SKM-1 (cell line): ENCODE measurements around the gene NFAM1.

Source experiments
- DNase-seq: peaks from one replicate; lab custom pipeline; 2025; ENCODE audit not compliant: unreplicated experiment; lab: John Stamatoyannopoulos, UW

NFAM1 gene

DNA sequence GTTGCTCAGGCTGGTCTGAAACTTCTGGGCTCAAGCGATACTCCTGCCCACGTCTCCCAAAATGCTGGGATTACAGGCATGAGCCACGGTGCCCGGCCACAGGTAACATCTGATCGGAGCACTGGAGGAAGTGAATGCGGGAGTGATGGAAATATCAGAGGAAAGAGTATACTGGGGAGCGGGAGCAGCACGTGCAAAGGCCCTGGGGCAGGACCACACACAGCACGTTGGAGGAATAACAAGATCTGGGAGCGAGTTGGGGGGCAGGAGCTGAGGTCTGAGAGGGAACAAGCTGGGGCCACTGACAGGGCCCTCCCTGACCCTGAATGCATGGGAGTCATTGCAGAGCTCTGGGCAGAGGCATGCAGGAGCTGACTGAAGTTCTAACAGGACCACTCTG, 70.7 kb downstream of the NFAM1 start:
- no peak for DNase-seq

DNA sequence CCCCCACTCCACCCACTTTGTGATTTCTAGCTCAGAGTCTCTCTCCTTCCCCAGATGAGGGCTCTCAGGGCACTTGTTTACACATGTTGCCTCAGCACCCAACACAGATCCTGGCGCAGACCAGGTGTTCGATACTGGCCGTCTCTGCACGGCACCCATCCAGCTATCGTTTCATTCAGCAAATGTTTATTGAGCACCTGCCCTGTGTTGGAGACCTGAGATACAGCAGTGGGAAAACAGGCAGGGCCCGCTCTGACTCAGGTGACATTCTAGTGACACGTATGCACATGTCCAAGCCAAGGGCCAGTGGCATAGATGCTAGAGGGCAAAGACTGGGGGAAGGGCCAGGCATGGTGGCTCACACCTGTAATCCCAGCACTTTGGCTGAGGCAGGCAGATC, 71.9 kb downstream of the NFAM1 start:
- DNase-seq, result no peak

DNA sequence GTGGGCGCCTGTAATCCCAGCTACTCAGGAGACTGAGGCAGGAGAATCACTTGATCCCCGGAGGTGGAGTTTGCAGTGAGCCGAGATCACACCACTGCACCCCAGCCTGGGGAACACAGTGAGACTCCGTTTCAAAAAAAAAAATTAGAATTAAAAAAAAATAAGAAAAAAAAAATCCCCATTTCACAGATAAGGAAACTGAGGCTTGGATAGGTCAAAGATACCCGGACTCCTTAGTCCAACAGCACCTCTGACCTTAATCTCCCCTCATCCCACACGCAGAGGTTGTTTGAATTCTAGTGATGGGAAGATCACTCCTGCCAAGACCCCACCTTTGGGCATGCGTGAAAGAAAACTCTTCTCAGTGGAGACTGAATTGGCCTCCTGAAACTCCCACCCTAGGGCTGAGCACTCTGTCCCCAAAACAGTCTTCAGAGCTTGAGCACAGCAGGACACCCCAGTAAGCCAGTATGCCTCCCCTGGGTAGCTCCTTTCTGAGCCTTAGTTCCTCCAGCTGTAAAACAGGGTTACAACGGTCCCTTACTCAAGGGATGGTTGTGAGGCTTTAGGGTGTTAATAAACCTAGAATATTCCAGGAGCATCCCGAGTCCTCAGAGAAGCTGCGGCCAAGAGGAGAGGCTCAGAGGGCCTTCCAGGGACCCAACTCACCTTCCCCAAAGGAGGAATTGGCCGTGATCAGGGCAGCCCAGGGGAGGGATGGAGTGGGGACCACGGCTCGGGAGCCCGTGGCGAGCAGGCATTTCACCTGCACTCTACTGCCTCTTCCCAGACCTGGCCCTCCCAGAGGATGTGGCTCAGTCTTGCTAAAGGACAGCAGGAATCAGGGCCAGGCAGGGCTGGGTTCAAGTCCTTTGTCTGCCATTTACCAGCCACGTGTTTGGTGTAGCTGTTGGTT, 73.3 kb downstream of the NFAM1 start:
- no peak for DNase-seq

DNA sequence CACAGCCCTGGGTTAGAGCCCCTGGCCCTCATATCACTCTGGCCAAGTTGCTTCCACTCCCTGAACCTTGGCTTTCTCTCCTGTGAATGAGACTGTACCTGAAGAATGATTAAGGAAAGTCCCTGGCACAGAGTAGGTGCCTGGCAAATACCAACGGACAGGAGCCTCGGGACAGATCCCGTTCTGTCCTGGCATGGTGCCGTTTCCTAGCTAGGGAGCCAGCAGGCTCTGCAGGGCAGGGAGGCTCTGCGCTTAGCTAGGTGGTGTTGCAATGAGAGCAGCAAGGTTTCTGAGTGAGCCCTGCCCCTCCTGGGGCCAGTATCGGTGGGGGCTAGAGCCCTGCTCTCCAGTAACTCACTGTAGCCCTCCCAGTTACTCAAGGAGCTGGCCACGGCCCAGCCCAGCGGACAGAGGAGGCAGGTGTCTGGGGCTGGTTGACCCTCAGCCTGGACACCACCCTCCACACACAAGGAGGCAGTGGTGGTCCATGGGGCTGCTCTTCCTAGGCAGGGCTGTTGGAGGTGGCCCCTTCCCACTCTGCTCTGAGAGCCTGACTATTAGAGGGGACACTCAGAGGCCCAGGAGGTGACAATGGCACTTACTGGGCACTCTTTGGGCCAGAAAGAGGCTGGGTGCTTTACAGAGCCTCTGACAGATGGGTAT, 74.4 kb downstream of the NFAM1 start:
- DNase-seq, result no peak

DNA sequence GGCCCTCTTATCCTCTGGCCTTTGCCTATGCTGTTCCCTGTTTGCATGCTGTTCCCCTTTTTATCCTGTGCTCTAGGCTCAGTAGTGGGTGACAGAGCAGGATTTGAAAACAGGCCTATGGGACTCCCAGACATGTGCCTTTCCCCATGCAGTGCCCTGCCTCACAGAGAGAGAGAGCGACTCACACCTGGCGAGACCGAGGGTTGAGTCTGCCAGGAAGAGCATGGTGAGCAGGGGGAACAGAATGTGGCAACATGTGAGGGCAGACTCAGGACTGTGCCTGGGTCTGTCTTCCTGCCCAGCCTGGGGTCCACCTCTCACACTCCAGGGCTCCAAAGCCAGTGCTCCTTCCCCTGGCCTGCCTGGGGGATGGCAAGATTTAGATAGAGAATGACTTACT, 75.0 kb downstream of the NFAM1 start:
- DNase-seq, result no peak

DNA sequence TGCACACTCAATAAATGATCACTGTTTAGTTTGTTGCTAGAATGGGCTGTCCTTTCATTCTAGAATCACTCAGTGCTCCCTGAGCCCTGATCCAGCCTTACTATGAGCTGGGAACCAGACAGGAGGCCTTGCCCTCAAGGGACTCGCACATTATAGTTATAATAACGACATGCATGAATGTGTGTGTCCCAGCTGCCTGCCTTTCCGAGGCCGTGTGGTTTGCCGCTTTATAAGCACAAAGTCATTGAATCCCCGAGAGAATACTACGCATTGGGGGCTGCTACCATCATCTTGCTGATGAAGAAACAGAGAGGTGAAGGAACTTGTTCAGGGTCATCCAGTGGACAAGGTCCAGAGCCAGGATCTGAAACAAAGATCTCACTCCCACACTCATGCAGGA, 75.7 kb downstream of the NFAM1 start:
- no peak for DNase-seq

DNA sequence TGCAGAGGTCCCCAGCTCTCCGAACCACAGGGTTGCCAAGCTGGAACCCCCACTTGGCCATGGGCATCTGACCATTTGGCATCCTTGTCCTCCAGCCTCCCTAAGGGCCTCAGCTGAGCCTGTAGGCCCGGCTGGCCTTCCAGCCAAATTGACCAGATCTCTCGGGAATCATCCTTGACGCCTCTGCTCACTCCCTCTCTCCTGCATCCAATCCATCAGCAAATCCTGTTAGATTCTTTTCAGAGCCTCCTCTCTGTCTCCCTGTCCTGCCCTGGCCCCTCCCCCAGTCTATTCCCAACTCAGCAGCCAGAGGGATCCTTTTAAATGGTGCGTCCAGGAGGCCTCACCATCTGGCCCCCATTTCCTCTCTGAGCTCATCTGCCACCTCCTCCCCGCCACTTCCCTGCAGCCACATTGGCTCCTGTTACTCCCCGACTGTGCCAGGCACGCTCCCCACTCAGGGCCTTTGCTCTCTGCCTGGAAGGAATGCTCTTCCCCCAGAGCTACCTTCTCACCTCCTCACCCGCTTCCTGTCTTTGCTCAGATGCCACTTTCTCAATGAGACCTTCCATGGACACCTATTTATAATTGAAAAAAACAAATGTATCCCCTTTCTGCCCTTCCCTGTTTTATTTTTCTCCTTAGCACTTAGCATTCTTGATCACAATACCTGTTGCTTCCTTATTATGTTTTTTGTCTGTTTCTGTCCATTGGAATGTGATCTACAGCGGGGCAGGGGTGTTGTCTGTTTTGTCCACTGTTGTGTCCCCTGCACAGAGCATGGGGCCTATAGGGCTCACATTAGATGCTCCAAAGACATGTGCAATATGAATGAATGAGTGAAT, 78.1 kb downstream of the NFAM1 start:
- DNase-seq, result no peak

DNA sequence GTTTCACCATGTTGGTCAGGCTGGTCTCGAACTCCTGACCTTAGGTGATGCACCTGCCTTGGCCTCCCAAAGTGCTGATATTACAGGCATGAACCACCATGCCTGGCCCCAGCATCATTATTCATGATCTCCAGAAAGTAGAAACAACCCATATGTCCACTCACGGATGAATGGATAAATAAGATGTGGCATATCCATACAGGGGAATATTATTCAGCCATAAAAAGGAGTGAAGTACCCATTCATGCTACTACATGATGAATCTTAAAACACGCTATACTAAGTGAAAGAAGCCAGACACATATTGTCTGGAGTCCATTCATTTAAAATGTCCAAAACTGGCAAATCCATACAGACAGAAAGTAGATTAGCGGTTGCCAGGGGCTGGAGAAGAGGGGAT, 81.8 kb downstream of the NFAM1 start:
- DNase-seq, result no peak

DNA sequence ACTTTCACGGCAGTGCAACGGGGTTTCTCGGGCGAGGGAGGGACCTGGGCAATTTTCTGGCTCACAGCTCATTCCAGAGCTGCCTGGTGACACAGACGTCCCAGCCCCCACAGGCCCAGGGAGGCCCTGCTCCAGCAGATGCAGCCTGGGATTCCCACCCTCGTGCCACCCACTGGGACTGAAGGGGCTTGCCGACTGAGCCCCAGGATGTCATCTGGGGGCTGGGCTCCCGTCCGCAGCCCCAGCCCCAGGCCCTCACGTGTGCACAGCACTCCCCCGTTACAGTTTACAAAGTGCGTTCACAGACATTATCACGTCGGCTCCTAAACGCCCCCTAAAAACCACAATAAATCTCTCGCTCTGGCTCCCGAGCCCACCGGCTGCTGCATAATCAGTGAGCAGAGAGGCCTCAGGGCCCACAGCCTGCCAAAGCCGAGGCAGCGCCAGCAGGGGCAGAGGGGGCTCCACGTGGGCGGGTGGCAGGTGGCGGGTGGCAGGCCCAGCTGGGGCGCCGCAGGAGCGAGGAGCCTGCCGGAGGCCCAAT, 84.8 kb downstream of the NFAM1 start:
- DNase-seq, result no peak

DNA sequence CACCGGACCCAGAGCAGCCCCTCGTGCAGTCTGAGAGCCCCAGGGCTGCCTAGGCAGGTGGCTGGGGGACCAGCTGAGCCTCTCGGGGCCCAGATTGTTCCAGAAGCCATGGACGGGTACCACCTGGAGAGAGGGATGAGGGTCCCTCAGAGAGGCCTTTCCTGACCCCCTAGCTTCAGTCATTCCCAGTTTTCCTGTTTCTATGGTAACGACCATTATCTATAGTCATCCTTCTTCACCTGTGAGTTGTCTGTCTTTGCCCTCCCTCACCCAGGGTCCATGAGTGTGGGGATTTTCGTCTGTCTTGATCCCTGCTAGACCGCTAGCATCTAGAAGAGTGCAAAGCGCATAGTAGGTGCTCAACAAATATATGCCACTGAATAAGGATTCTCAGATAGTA, 85.5 kb downstream of the NFAM1 start:
- no peak for DNase-seq

DNA sequence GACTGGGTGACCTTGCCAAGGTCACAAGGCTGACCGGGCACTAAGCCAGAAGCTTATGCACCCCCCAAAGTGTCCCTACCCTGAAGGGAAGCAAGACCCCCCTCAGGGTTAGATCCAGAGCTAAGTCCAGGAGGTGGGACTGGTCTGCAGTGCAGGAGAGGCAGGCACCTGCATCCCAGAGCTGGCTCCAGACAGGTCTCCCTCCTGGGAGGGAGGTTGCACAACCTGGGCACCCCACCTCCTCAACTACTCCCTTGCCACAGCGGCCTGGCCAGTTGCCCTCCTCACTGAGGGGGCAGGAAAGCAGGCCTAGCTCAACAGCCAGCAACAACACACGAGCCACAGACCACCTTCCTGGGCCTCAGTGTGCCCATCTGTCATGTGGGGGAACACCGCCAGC, 86.7 kb downstream of the NFAM1 start:
- no peak for DNase-seq

DNA sequence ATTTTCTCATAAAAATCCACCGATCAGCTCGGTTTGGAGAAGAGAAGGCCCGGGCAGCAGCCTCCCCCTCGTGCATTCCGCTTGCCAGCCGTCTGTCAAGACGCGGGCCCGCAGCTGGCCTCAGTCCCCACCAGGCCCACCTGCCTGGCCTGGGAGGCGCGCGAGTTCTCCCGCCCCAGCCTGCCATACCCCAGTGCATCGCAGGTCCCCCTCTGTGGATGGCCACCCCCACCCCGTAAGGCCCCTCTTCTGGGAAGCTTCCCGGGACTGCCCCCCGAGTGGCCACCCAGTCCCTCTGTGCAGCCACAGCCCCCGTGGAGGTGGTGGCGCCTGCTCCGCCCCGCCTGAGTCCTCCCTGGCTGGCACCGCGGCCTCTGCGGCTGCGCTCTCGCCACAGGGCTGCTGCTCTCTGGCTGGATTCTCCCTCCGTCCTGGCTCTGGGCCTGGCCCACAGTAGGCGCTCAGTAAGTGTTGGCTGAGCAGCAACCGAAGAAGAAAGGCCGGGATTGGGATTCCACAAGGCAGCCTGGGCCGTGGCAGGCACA, 87.8 kb downstream of the NFAM1 start:
- no peak for DNase-seq

DNA sequence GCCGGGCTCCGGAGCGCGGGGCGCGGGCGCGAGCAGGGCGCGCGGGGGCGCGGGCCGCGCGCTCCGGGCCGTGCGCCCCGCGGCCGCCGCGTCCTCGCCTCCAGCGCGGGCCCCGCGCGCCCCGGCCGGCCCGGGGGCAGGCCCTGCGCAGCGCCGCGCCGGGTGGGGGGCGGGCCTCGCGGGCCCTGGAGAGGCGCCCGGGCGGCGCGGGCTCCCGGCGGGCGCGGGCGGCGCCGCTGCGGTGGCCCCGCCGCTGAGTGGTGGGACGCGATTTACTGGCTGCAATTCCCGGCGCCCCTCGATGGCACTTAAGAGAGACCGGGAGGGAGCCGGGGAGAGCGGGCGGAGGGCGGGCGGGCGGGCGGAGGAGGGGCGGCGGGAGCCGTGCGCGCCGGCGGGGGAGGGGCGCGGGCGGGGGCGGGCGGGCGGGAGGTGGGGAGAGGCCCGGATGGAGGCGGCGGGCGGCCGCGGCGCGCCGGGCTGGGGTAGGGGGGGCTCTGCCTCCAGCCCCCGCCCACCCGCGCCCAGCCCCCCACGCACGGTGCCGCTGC, 88.6 kb downstream of the NFAM1 start:
- no peak for DNase-seq

DNA sequence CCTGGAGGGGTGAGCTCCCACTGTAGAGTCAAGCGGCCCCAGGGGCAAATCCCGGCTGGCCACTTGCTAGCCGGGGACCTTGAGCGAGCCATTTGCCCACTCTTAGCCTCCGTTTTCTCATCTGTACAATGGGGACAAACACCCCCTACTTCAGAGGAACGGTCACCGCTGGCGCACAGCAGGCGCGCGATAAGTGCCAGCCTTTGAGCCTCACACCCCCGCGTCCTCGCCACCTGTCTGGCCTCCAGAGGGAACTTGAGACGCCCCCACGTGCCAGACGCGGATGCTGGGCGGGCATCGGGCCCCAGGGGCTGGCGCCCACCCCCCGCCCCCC, 89.1 kb downstream of the NFAM1 start:
- no peak for DNase-seq

DNA sequence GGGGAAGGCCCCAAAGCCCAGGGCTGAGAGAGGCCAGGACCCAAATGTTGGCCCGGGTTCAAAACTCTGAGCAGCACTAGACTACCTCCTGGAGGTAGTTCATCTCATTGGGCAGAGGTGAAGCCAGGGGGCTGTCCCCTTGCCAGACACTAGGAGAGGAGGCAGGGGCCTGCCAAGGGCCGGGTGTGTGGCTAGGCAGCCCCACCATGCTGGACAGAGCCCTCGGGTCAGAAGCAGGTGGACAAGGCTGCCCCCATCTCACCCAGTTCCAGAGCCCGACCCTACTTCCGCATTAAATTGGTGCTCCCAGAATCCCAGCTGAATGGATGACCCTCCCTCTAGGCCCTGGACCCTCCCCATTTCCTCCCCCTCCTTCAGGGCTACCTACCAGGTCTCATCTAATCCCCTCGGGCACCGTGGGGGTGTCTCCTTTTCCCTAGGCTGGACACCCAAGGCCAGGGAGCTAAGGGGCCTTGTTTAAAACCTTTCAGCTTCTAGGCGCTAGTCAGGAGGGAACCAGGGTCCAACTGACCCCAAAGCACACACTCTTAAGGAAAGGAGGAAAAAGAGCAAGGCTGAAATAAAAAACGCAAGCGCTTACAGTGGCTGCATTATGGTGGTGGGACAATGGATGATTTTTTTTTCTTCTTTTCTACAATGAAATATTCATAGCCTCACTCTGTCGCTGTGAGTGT, 89.6 kb downstream of the NFAM1 start:
- no peak for DNase-seq

DNA sequence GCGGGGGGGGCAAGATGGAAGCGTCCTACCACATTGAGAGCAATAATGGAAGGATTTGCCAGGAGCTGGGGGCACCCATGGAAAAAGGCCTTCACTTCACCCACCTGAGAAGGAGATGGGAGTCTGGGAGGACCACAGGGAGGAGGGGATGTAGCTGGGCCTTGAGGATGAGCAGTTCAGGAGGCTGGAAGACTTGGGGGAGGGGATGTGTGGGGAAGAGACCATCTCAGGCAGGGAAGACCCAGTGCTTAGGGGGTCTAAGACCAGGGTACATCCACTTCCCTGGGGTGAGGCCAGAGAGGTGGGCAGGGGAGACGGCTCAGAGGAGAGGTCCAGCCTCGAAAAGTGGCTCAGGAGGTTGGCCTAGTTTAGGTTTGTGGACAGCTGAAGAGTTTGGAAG, 90.4 kb downstream of the NFAM1 start:
- no peak for DNase-seq

DNA sequence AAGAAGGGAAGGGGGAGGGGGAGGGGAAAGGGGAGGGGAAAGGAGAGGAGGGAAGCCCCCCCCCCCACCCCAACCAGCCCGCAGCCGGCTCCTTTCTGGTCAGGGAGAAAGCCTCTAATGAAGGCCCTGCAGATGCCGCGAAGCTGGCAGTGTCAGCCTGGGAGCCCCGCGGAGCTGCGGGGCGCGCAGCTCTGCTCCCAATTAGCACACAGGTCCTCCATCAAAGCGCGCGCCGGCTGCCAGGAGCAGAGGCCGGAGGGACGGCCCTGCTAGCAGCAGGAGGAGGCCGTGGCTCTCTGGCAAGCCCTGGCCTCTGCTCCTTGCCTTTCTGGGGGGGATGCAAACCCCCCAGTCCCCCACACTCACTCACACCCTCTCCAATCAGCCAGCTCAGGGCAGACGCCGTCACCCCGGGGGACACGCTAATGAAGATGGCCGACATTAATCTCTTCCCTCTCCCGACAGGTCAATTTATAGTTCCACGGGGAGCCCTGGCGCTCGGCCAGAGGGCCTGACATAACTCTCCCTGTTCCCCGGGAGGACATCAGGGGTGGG, 91.3 kb downstream of the NFAM1 start:
- no peak for DNase-seq

DNA sequence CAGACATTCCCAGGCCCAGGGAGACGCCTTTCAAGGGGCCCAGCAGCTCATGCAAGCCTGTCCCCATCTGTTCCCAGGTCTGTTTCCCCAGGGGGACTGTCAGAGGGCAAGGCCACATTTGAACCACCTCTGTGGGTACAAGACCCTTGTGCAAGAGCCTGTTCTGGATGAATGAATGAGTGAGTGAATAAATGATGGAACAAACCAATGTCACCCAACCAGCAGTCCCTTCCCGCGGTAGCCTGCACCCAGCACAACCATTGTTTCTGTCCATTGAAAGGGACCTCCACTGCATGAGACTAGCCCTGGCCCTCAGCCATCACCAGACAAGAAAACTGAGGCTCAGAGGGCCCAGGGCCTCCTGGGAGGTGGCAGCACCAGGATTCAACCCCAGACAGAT, 92.1 kb downstream of the NFAM1 start:
- no peak for DNase-seq

DNA sequence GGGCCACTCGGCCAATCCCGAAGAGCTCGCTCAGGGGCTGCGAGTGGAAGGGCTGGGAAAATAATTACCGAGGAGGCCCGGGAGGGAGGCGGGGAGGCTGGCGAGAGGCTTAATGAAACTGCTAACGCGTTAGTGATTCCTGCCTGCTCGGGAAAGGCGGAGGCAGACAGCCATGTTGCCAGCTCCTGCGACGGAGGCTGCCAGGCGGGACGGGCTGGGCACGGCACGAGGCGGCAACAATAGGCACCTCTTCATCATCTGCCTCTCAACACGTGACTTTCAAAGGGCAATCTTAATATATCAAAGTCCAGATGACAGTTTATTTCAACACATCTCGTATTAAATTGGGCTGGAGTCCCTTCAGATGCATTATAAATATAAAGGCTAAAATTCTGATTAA, 93.7 kb downstream of the NFAM1 start:
- no peak for DNase-seq

DNA sequence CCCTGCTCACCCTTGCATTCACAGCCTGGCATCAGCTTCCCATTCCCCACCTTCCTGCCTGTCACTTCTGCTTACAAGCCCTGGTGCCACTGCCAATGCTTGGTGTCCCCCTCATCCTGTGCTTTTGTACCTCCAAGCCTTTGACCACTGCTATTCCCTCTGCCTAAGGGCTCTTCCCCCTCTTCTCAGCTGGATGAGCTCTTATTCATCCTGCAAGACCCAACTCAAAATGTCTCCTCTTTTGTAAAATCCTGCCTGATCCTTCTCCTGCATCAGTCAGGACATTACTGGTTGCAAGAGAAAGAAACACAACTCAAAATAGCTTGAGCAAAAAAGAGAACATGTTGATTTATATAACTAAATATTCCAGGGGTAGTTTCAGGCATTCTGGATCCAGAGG, 94.8 kb downstream of the NFAM1 start:
- no peak for DNase-seq
